Suppressor macrophage treated with lipopolysaccharide for 4 hours (primary cell): ENCODE measurements around the gene MYOT.

Experiments used
- DNase-seq: peaks from one replicate; pipeline ENCODE4 v3.0.0-alpha.2; 2020

The MYOT gene

GRCh38 chr5:137902408-137903133, 34.9 kb downstream of the MYOT start:
- no peak for DNase-seq

GRCh38 chr5:137914758-137915157, 47.1 kb downstream of the MYOT start:
- DNase-seq, result no peak

- no peak for DNase-seq
These were observed 49.3 kb downstream of the MYOT start for GRCh38 chr5:137916923-137917322.

GRCh38 chr5:137921931-137922330, 54.3 kb downstream of the MYOT start:
- DNase-seq, result no peak

- DNase-seq, result no peak
These were observed 56.2 kb downstream of the MYOT start for GRCh38 chr5:137923856-137924255.

- no peak for DNase-seq
These were observed 65.1 kb downstream of the MYOT start for GRCh38 chr5:137932800-137933199.

GRCh38 chr5:137933491-137933911, 65.8 kb downstream of the MYOT start:
- DNase-seq, result no peak

- DNase-seq, result no peak
These were observed 67.5 kb downstream of the MYOT start for GRCh38 chr5:137935190-137935589.

- DNase-seq, result no peak
These were observed 68.0 kb downstream of the MYOT start for GRCh38 chr5:137935694-137936093.
